ENCODE results near the gene TMEM39A.

DNA sequence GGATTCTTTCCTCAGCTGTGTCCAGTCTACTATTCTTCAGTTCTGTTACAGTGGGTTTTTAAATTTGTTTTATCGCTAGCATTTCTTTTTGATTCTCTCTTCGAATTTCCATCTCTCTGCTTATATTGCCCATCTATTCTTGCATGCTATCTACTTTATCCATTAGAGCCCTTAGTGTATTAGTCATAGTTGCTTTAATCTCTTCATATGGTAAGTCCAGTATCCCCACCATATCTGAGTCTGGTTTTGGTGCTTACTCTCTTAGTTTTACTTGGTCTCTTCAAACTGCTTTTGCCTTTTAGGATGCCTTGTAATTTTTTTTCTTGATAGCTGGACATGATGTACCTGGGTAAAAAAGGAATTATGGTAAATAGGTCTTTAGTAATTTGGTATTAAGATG, 44.0 kb upstream of the TMEM39A start:
- TF ChIP-seq CTCF (IDR thresholded peaks at IDR 0.05), result no peak
- TF ChIP-seq POLR2A (IDR thresholded peaks at IDR 0.05), result no peak

Measured in stomach (tissue), 4 donors.